ENCODE results near the gene KCNIP3.
"Not testable (repeated sequence)": the region's sequence is repeated elsewhere in the genome, so short reads cannot be mapped to it uniquely, and the experiment has no call there.

The KCNIP3 gene

GRCh38 chr2:95296880-95297487 lies at the start of gene KCNIP3:
KCNIP3 (plus strand) TSS chr2:95297347; CDS start chr2:95297439, 92 bp downstream.
- no peak for DNase-seq

DNA sequence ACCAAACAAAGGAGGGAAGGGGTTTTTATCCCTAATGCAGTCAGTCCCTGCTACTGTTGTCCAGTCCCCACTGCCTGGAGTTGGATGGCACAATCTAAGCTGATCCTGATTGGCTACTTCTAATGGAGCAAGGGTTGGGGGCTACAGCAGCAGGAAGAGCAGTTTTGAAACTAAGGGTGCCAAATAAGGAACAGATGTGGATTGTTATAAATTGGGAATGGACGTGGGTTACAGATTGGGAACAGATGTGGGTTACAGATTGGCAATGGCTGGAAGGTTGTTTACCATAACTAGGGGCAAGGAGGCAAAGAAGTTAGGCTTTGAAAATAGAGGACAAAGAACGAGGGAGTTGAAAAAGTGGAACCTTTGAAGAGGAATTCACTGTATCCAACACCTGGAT lies 38.9 kb upstream of the KCNIP3 start:
- no peak for DNase-seq

GRCh38 chr2:95260028-95261023 lies 36.8 kb upstream of the KCNIP3 start:
- no peak for DNase-seq

- DNase-seq, result no peak
Observed at GRCh38 chr2:95261602-95262001, 35.5 kb upstream of the KCNIP3 start.

GRCh38 chr2:95262896-95263542 lies 34.1 kb upstream of the KCNIP3 start:
- DNase-seq, result no peak

DNA sequence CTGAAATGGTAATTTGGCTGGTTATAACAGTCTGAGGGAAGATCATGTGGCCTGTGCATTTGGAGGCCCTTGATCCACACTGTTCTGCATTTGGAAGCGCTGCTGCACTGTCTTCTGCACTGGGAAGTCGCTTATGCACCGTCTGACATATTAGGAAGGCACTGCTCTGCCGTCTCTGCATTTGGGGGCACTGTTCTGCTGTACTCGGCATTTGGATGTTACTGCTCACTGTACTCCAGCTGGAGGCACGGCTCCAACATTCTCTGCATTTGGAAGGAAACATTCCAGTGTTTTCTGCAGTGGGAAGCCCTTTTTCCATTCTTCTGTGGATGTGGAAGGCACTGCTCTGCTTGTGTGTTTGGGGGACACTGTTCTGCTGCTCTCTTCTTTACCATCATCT lies 32.5 kb upstream of the KCNIP3 start:
- DNase-seq, result no peak

DNA sequence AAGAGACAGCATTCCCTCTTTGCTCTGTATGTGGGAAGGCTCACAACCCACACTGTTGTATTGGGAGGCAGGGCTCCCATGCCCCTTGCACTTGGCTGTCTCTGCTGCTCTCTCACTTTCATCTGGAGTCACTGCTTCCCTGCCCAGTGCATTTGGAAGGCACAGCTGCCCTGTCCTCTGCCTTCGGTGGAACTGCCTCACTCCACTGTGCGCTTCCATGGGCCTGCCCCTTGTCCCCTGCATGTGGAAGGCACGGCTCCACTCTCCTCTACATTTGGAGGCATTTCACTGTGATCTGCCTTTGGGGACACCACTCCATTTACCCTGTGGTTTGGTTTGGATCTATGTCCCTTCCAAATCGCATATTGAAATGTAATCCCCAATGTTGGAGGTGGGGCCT lies 32.0 kb upstream of the KCNIP3 start:
- DNase-seq, result no peak

- no peak for DNase-seq
Observed at GRCh38 chr2:95266781-95267430, 30.2 kb upstream of the KCNIP3 start.

DNA sequence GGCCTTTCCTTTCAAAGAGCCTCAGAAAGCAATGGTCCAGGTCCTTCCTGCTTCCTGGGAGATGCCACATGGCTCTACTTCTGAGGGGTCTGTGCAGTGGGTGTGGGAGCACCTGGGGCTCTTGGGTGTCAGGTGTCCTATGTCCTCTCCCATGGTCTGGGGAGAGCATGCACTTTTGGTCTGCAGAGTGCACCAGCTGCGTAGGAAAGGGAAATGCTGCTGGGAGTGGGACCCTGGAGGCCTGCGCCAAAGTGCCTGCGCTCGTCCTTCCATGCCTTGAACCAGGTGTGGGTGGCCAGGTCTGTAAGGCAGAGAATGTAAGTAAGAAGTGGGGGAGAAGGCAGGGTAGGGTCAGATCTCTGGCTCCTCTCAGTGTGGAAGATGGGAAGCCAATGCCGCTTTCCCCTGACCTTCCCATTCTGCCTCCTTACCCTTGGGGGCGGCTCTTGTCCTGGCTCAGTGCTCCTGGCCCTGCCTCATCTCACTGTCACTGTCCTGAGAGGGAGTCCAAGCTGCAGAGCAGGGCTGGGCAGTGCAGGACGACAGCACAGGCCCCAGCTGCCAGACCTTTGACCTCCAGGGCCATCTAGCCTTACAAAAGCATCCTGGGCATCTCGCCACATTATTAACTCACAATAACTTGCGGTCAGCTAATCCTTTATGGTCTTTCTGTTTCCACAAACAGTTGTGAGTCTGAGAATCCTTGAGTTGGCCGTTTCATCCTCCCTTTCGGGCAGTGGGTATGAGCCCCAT lies 29.5 kb upstream of the KCNIP3 start:
- DNase-seq, result no peak

- no peak for DNase-seq
Observed at GRCh38 chr2:95268211-95269035, 28.7 kb upstream of the KCNIP3 start.

DNA sequence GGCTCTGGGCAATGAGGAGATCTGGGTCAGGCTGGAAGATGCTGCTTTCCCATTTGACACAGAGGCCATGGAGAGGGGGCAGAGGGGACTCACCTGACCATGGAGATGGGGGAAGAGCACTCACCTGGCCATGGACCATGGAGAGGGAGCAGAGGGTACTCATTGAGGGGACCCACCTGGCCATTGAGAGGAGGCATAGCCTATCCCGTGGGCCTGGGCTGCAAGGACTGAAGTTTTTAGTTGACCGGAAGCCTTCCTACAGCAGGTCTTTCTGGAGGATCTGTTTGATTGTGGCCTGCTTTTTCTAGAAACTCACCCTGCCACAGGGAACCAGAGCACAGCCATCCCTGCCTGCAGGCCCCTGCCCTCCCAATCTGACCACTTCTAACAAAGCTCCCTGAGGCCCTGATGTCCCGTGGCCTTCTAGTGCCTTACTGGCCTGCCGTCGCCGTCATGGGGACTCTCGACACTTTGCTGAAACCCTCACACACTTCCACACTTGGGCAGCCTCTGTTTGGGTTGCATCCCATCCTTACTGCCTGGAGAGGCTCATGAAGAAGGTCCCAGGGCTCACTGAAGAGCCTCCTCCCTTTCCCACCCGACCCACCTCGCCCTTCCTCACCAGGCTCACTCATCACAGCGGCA lies 28.0 kb upstream of the KCNIP3 start:
- DNase-seq, result no peak

- not testable (repeated sequence) for DNase-seq
Observed at GRCh38 chr2:95269745-95270144, 27.4 kb upstream of the KCNIP3 start.

DNA sequence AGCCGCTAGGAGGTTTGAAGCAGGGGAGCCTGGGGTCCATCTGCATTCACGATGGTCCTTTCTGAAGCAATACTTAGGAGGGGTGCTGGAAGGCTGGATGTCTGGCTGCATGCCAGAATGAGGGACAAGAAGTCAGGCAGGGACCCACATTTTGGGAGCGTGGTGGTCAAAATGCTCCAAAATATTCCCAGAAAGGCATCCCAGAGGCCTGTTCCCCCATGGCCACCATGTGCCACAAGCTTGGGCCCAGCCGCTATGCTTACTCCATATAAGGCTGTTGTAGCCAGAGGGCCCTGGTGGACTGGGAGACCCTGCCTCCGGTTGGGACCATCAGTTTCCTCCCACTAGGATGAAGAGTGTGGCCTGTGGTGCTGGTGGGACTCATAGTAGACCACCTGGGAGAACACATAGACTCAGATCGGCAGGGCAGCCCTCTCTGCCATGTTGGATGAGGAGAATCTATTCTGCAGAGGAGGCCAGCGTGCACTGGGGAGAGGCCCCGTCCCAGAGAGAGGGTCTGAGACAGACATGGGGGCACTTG lies 26.5 kb upstream of the KCNIP3 start:
- DNase-seq, result no peak

DNA sequence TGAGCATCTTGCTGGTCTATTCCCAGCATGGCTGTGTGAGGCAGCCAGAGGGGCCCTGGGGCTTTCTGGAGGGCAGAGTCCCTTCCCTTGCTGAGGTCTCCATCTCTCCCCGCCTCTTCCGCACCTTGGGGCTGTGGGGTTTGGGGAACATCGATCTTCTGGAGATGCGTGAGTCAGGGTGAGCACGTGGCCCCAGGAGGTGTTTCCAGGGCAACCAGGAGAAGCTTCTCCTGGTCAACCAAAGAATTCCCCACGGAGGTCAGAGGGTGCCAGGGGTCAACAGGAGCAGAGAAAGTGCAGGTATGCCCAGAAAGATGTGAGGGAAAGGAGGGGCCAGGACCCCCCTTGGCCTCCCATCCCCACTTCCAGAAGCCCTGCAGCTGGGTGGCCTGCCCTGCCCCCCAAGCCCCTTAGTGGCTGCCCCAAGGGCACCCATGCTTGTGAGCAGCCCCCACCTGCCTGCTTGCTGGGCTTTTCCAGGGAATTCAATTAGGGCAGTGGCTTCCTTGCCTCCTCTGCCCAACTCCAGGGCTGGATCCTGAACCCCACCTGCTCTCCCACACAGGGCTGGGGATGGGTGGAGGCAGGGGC lies 25.7 kb upstream of the KCNIP3 start:
- no peak for DNase-seq

DNA sequence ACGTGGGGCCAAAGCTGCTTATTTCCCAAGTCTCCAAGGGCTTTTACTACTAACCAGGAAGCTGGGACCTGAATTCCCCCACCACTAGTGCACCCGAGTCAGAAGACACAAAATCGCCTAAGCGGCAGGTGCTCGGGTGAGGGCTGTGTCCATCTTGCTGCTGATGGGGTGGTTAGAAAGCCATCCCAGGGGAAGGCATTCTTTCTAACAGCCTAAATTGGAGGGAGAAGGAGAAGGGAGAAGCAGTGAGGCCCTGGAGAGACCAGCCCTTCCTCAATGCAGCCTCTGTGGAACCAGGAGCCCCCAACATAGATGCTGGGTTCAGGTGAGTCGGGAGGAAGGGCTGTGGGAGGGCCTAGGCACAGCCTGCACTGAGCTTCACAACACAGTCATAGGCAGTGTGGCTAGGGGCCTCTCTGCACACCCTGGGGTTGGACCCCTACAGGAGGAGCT lies 24.8 kb upstream of the KCNIP3 start:
- DNase-seq, result no peak

DNA sequence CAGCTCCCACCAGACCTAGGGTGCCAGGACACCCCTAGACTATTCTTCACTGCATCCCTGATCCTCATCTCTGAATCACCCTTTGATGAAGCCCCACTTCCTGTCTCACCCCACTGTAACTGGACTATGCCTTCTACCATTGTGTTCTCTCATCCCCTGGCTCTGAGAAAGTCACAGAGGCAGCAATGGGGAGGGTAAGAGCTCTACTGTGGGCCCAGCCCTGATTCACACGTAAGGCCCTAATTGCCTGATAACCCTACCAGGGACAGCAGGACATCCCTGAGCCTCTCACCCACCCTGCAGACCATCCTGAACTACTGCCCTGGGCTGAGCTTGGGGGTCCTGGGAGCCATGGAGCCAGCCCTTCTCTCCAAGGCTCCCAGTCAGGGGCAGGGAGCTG lies 24.4 kb upstream of the KCNIP3 start:
- no peak for DNase-seq

DNA sequence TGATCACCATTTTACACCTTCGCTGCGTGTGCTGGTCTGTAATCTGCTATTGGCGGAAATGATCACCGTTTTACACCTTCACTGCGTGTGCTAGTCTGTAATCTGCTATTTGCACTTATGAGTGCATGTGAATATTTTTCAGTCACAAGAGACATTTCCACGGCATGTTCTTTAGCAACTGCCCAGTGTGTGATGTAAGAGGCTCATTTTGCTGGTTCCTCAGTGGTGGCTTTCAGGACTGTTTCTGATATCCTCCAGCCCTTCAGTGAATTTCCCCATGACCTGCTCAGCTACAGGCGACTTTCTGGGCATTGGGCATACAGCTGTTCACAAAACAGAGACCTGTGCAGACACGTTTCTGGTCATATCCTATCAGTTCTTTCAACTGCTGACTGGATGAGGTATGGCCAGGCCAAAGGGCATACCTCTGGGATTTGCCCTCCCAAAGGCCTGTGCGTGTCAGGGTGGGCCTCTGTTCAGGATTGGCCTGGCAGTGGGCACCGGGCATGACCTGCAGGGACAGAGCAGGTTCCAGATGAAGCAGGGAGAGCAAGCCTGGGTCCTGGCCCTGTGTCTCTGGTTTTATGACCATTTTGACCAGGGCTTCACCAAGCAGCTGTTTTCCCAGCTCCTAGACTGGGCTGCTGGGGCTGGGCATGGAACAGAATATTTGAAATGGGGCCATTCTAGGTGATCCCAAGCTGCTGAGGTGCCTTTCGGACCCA lies 23.4 kb upstream of the KCNIP3 start:
- DNase-seq, result no peak

- DNase-seq, result no peak
Observed at GRCh38 chr2:95274291-95275150, 22.6 kb upstream of the KCNIP3 start, which contains the start of gene PROM2. PROM2 (plus strand) TSS chr2:95274449; CDS start chr2:95274586, 137 bp downstream.
